Measurements from ENCODE around the gene SYNM.
"Not testable (repeated sequence)": the region's sequence is repeated elsewhere in the genome, so short reads cannot be mapped to it uniquely, and the experiment has no call there.

The SYNM gene

DNA sequence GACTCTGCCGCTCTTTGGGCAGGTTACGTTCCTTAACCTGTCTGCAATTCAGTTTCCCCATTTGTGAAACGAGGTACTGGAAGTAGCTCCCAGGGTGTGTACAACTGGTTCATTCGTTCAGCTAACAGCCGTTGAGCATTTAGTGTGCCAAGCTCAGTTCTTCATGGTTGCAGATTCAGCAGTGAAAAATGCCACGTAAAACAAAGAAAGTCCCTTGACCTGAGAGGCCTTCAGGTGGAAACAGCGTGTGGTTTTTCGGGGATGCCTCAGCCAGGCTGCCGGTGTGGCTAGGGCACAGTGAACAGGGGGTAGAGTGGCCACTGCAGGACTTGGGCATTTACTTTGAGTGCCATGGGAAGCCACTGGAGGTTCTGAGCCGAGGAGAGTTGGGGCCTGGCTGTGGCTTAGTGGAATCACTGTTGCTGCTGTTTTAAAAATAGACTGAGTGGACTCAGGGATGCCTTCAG is 4.7 kb downstream of the SYNM start:
- peak; percentile 32 for DNase-seq

DNA sequence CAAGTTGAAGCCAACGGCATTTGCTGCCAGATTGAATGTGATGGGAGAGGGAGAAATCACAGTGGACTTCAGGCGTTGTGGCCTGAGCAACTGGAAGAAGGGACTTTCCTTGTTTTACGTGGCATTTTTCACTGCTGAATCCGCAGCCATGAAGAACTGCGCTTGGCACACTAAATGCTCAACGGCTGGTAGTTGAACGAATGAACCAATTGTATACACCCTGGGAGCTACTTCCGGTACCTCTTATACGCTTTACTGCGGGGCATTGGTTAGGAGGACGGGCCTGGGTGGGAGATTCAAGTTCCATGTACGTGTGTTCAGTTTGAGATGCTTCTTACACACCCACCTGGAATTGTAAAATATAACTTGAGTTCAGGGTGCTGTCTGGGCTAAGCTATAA is 5.2 kb downstream of the SYNM start:
- no peak for DNase-seq

DNA sequence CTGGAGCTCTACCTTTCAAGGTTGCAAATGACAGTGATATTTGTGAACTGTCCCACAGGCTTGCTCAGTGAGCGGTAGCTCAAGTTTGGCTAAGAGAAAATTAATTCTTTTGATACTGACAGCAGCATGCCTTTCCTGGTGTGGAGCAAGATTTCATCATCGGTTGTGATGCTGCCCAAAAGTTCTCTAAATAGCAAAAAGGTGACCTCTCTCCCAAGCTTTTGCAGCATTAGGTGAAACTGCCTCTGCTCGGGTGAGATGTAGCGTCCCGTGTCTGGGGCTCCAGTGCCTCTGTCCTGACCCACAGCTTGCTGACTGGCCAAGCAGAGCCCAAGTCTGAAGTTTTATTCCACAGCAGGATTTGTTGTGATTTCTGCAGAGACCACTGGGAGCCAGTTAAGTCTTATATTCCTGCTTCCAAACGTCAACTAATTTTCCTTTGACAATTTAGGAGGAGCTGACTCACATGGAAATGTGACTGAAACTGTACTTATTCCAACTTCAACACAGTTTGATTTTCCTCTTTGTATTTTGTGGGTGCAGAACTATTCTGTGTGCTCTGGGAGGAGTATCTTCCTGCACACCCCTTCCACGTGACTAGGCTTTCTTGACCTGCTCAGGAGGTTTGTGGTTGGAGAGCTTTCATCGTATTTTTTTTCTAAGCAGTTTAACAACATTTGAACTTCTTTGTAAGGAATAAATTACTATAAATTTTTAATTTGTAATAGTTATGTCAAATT is 5.9 kb downstream of the SYNM start:
- no peak for DNase-seq

DNA sequence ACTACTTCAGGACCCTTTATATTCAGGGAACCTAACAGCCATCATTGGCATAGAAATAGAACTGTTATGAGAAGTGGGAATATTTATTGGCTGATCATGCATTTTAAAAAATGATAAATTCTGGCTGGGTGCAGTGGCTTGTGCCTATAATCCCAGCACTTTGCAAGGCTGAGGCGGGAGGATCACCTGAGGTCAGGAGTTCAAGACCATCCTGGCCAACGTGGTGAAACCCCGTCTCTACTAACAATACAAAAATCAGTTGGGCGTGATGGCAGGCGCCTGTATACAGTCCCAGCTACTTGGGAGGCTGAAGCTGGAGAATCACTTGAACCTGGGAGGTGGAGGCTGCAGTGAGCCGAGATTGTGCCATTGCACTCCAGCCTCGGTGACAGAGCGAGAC is 6.8 kb downstream of the SYNM start:
- DNase-seq = not testable (repeated sequence)

DNA sequence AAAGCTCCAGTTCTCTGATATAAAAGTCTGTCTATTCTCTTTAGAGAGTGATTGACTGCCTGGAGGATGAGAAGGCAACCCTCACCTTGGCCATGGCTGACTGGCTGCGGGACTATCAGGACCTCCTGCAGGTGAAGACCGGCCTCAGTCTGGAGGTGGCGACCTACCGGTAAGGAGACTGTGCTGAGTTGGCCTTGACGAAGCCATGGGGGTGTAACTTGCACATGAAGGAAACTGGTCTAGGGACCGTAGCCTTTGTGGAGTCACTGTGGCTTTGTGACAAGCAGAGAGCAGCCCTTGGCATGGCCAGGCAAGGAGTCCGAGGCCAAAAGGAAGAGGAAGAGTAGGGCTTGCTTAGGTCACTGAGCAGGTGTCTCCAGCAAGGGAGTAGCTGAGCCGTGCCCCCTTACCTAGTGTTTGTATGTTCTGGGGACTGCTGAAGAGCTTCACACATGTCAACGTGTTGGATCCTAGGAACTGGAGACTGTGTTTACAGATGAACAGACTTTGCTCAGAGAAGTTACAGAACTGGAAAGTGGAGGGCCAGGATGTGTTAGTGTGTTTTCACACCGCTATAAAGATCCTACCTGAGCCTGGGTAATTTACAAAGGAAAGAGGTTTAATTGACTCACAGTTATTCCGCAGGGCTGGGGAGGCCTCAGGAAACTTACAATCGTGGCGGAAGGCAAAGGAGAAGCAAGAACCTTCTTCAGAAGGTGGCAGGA is 8.8 kb downstream of the SYNM start:
- no peak for DNase-seq

DNA sequence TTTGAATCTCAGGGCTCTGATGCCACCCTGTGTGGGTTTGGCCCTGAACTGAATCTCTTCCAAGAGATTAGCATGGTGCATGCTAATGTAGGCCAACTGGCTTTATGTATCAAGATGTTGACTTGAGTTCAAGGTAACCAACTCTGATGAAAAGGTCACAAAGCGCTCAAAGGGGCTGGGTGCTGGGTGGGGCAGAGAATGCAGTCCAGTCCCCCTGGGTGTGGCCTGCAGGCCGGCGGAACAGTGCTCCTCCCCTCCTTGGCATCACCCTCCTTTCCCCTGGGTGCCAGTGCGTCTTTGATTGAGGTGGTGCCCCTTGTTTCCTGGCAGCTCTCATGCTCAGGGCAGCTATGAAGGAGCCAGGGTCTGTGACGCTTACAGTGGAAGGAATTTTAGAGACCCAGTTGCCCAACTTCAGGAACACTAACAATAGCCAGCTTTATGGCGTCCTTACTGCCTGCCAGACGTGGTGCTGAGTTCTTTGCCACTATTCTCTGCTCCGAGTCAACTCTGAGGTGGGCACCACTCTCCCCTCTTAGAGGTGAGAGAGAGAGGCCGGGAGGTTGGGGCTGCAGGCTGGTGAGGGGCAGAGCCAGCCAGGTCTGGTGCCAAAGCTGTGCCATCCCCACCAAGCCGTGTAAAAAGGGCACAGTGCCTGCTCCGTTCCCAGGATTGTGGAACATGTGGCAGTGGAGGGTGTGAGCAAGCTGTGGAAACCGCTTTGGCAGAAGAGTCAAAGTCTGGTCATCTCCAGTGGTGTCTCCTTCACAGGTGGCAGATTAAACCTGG is 9.8 kb downstream of the SYNM start:
- no peak for DNase-seq

DNA sequence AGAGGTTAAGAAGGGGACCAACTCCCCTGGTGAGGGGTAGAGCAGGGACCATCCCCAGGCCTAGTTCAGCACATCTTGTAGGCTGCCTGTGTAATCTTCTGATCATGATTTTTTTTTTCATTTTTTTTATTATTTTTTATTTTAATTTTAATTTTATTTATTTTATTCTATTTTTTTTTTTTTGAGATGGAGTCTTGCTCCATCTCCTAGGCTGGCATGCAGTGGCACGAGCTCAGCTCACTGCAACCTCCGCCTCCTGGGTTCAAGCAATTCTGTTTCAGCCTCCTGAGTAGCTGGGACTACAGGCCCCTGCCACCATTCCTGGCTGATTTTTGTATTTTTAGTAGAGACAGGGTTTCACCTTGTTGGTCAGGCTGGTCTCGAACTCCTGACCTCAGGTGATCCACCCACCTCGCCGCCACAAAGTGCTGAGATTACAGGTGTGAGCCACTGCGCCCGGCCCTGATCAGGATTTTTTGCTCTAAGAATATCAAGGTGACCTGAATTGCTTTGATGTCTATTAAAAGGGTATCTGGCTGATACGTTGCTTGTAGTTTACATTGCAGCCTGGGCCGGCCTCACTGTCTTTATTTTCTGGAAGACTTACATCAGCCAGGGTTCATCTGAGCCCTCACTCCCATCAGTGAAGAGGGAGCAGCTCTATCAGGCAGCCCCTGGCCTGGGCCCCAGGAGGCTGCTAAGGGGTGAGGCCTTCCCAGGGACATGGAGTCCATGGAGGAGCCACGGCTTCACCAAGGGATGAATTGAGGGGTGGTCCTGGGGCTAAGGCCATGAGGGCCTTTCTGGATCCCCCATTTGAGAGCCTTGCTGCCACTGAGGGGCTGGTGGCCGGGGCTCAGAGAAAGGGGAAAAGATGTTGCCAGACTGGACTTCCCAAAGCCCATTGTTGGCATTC is 10.7 kb downstream of the SYNM start:
- DNase-seq = no peak

DNA sequence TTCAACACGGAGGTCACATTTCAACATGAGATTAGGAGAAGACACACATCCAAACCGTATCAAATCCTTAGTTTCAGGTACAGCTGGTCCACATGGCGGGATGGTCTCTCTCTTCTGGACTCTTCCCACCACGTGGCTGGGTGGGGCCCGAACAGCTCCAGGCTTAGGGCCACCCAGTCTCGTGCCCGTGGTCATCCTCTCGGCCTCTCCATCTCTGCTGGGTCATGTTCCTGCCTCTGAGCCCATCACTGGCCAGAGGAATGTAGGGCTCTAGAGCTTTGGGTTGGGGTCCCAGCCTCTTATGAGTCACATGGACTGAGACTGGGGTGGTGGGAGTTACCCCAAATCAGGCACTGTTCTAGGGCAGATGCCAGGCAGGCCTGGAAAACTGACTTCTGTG is 12.2 kb downstream of the SYNM start:
- DNase-seq = no peak

DNA sequence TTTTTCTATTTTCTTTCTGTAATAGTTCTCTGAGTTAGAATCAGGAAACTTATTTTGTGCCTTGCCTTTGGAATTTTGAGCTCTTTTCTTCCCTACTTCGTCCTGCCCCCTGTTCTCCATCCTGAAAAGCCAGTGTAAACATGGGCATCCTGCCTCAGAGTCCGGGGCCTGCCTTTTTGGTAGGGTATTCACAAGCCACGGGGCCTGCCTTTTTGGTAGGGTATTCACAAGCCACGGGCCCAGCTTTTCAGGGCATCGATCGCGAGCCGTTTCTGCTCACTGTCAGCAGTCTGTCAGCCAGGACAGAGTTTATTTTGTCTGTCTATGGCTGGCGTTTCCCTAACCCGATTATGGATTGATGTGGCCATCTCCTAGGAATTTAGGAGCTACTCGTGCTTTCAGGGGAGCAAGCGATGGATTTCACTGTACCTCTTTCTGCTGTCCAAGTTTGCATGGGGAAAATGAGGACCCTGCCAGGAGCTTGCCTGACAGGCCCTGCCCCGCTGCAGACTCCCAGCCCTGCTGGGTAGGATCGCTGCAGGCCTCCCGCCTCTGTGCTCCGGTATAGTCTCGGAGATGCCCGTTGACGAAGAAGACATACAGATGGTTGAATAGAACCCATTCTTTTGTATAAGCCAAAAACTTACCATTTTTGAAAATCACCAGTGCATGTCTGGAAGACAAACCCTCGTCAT is 12.8 kb downstream of the SYNM start:
- DNase-seq = no peak

DNA sequence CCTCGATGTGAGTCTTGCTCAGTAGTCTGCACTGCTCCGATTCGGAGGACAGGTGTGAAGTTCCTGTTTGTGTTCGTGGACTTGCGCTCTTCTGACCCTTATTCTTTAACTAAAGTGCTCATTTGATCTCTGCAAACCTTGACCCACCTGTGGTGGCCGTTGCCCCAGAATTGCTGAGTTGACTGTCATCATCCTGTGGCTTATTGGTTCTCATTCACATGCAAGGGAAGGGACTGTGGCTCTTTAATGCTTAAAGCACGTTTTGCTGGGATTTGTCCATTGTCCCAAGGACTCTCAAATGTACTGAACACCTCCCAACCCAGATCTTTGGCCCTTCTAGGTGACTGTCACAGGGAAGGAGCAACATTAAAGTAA is 13.4 kb downstream of the SYNM start:
- DNase-seq = no peak

DNA sequence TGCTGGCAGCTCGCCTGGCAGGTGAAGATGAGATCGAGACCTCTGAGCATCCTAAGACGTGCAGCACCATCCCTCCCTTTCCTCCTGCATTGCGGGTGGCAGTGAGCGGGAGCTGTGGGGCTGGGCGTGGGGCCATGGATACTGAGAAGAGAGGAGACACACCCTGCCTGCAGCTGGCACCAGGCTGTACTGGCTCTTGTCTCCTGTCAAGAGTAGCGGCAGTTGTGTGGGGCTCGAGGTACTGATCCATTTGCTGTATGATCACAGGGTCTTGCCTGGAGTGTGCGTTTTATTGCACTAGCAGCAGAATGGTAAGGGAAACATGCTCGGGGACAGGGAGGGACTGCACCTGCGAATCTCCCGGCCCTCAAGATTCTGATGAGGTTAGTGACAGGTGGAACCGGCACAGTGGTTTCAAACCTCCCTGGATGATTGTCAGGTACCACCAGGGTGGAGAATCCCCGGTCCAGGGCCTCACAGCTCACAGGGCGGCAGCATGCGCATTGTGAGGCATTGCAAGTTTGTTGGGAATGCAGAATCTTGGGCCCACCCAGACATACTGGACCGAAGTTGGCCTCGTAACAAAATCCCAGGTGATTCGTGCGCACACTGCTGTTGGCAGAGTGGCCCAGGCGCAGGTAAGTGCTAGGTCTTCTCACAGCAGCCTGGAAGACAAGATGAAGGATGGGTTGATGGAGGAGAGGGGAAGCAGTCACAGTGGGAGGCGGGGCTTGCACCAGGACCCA is 14.1 kb downstream of the SYNM start:
- no peak for DNase-seq

DNA sequence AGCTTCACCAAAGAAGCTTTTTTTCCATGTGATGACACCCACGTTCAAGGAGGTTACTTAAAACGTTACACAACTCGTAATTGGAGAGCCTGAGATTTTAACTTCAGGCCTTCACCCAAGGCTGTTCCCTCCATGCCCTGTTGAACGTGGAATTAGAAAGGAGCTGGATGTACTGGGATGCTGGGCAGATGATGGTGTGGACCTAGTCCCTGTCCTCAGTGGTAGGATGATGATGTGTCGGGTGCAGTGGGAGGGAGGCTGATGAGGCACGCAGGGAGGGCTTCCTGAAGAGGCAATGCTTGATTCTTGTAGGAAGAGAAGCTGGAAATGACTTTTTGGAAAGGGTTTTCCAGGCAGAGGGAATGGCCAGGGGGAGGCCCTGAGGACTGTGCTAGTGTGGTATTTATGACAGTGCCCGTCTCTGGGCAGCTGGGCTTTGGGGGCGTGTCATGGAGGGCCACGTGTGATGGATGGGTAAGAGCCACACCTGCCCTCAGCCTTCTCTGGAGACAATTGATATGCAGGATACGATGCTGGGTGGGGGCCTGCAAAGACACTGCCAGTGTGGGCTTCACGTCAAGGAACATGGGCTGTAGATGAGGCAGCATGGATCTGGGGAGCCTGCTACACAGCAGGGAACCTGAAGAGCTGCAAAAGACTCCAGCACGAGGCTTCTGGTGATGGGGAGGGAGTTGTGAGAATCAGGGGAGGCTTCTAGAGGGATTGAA is 15.3 kb downstream of the SYNM start:
- DNase-seq = no peak

DNA sequence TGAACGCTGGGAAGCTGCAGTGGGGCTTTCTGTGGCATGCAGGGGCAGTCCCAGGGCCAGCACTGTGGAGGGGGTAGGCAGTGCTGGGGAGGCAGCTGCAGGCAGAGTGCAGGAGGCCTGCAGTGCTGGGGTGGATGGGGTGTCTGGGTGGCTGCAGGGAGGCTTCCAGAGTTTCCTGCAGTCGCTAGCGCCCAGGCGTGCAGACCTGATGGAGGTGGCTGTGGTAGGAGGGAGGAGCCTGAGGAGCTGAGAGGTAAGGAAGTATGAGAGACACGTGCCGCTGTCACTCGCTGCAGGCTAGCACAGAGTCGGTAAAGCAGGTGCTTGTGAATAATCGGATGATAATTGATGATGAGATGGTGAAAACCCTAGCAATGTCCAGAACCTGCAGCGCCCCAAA is 16.3 kb downstream of the SYNM start:
- DNase-seq = no peak

DNA sequence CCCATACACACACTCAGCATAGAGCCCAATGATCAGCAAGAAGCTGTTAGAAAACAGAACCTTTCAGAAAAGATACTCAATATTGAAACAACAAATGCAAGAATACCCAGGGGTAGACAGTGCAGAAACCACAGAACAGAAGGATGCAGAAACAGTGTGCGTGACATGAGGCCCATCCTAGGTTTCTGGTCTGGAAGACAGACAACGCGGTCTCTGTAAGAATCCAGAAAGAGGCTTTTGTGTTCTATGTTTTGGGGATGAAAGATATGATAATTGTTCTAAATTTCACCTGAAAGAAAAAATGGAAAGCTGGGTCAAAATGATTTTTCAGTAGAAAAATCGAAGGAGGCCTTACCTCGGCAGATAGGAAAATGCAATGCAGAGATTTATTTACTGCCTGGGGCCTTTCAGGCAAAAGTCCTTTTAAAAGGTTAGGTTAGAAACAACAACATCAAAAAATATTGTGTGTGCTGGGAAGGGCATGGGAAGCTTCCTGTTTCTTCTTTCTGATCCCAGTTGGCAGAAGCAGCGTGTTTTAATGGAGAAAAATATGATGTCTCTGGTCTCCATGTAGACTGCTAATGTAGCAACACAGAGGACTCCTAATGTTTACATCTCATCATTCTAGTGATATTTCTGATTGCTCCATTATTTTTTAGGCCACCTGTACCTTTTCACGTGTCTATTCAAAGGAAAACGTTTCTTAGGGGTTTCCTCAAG is 17.0 kb downstream of the SYNM start:
- DNase-seq = no peak

DNA sequence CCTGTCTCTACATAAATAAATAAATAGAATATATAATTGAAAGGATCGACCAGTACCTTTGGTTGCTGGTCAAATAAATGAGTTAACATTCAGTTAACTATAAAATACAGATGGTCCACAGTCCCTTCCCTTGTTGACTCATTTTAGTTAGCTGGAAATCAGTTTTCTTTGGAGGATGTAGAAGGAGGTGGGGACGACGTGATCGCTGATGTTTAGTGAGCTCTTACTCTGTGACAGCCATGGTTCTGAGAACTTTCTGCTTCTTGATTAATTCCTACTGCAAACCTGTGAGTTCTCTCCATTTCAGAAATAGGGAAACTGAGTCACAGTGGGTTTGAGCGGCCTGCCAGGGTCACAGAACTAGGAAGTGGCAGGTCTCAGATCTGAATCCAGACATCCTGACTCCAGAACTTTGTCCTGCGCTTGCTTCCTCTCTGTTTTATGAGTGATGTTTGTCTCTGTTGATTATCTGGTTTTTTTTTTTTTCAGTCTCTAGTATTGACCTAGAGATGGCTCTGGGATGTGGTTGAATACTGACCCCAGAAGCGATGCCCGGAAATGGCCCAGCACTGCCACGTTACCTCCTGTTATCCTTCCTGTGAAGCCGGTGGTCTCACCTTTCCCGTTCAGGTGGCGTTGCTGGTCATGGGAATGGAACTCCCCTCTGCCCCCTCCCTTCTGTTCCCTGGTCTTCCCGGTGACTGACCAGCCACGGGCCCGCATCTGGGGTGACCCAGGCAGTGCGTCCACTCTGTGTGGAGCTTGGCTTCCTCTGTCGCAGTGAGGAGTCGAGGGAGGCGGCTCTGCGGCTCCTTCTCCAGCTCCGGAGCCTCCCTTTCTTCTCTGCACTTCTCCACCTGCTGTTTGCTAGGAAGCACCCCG is 18.2 kb downstream of the SYNM start:
- no peak for DNase-seq

DNA sequence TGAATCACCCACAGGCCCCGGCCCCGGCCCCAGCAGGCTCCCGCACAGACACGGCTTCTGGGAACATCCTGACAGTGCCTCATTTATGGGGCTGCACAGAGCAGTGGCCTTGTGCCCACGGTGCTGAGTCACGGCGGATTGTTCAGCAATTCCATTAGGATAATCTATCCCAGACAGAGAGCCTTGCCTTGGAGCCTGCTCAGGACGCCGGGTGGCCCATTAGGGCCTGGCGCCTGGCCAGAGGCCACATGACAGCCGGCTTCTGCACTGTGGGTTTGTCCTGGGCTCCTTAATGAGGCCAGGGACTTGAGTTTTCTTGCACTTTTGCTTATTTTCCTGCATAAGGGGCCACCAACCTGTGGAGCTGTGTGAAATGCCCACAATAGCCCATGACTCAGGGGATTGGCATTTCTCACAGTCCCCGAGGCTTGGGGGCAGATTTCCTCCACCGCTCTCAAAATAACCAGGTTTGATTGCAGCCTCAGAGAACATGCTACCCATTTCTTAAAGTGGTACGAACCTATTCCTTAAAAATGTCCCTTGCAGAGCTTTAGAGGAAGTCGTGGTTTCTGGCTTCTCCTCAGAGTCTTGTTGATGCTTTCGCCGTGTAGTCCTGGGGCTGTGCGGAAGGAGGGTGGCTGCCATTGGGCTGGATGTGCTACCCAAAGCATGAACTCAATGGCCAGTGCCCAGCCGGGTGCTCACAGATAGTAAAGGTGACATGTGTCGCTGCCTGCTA is 19.0 kb downstream of the SYNM start:
- DNase-seq = peak; percentile 96

DNA sequence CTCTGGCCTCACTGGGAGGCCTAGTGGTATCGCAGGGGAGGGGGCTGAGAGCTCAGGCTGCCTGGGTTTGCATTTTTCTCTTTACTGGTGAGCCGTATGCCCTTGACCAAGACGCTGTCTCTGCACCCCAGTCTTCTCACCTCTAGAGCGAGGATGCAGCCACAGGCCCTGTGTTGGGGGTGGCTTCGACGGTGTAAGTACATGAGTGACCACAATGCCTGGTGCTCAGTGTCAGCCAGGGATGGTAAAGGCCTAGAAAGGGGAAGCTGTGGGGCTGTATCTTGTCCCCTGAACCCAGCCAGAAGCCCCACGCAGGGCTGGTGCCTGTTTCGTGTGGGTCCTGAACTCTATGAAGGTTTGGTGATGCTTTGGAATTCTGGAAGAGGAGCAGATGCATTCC is 19.8 kb downstream of the SYNM start:
- no peak for DNase-seq
